Endodermal cell (in vitro differentiated cells): Measurements from ENCODE around the gene LRRN4CL. TPM values are rescaled to one million over a fixed set of nuclear protein-coding genes. Genes with fewer than 3 reads are reported as not detected.

ENCODE experiments used
- DNase-seq: peaks from one replicate; pipeline ENCODE4 v3.0.0-alpha.2; 2017
- H3K27ac ChIP-seq: 2 replicates; pipeline ENCODE4 v1.5.1; 2013; ENCODE audit warnings: mild to moderate bottlenecking, low read depth, low read length, moderate library complexity
- H3K27me3 ChIP-seq: 2 replicates; pipeline ENCODE4 v1.6.1; 2013; ENCODE audit warnings: mild to moderate bottlenecking, low read length, moderate library complexity; ENCODE audit not compliant: insufficient read depth, control insufficient read depth, poor library complexity, severe bottlenecking
- H3K36me3 ChIP-seq: 2 replicates; pipeline ENCODE4 v1.7.0; 2013; ENCODE audit warnings: mild to moderate bottlenecking, low read length, moderate library complexity; ENCODE audit not compliant: control insufficient read depth, insufficient read depth
- H3K4me1 ChIP-seq: one replicate; pipeline ENCODE4 v1.7.0; 2013; ENCODE audit warnings: low read length; ENCODE audit not compliant: control insufficient read depth, insufficient read depth
- H3K4me3 ChIP-seq: 2 replicates; pipeline ENCODE4 v1.5.1; 2013; ENCODE audit warnings: mild to moderate bottlenecking, low read length, moderate library complexity
- H3K9ac ChIP-seq: 2 replicates; pipeline ENCODE4 v1.6.1; 2013; ENCODE audit warnings: mild to moderate bottlenecking, low read length, moderate library complexity; ENCODE audit not compliant: poor library complexity, severe bottlenecking; ENCODE audit errors: extremely low read depth
- H3K9me3 ChIP-seq: 2 replicates; pipeline ENCODE4 v1.6.1; 2013; ENCODE audit warnings: mild to moderate bottlenecking, low read length, moderate library complexity; ENCODE audit not compliant: control insufficient read depth
- H3K27ac Mint-ChIP-seq: 2 replicates; pipeline ENCODE4 v1.8.0; 2020; ENCODE audit warnings: mixed read lengths
- H3K27me3 Mint-ChIP-seq: 2 replicates; pipeline ENCODE4 v1.8.0; 2021; ENCODE audit warnings: mild to moderate bottlenecking, mixed read lengths; ENCODE audit not compliant: insufficient read depth
- H3K36me3 Mint-ChIP-seq: 2 replicates; pipeline ENCODE4 v1.8.0; 2020; ENCODE audit warnings: low read depth, mixed read lengths
- H3K4me1 Mint-ChIP-seq: 2 replicates; pipeline ENCODE4 v1.8.0; 2020; ENCODE audit warnings: mixed read lengths
- H3K4me3 Mint-ChIP-seq: 2 replicates; pipeline ENCODE4 v1.8.0; 2020; ENCODE audit warnings: mild to moderate bottlenecking, moderate library complexity, mixed read lengths
- H3K9me3 Mint-ChIP-seq: 2 replicates; pipeline ENCODE4 v1.8.0; 2020; ENCODE audit warnings: mild to moderate bottlenecking, mixed read lengths
- WGBS, 2 experiments: methylation state at CpG; one replicate each; pipeline versions ENCODE4 v1.1.5 to v1.1.7; 2013; ENCODE audit warnings: missing lambda C conversion rate in 2 of 2, mixed read lengths in 1 of 2; ENCODE audit not compliant: insufficient coverage in 1 of 2, insufficient read length in 1 of 2; 5-methylcytosine and 5-hydroxymethylcytosine counted together
- total RNA-seq, 2 donors: library from RNA; stranded (reverse); fragmentation: NEBNext Ultra II Directional in 1 of 2; extraction: Animal tissue kit (Norgen Biotek cat#: 25700) in 1 of 2; gene quantifications; 2 replicates in 1 of 2; 3 replicates in 1 of 2; pipeline ENCODE4 v1.2.1, GENCODE V29; 2021
- TF ChIP-seq, protein P1 (sequence below): fragments of 200-600 bp; sonication (generic); conservative IDR thresholded peaks from 2 replicates; pipeline ENCODE4 v1.5.0; 2021; ENCODE audit warnings: antibody characterized with exemption, mild to moderate bottlenecking

Gene LRRN4CL
- total RNA-seq, 2 donors from 2014 or later = 0.55 to 0.99 TPM

DNA sequence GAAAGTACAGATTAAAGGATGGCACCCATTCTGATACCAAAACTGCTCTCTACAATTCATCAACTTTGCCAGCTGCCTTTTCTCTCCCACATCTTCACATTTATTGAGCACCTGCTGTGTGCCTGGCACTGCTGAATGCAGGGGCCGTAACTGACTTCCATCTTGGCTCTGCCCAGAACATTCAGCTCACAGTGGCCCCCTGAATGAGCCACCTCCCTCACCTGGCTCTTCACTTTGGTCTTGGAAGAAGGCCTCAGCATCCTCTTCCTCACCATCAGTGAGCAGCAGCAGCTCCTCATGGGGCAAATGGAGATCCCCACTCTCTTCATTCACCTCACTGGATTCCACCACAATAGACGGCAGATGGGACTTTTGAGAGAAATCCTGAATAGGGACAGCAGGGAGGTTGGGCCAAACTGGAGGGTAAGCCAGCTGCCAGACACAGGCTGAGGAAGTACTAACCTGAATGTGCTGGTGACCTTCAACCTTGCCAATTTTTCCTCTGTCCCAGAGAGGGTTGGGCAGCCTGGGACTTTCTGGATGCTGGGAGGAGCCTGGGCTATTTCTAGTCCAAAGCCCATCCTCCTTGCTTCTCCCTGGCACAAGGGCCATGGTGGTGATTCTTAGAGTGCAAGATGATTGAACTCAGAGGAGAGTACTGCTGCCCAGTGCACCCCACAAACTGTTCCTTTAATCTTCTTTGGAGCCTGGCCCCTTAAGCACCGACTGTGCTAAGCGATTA lies 19.7 kb downstream of the LRRN4CL start:
- TF ChIP-seq, protein P1, sequence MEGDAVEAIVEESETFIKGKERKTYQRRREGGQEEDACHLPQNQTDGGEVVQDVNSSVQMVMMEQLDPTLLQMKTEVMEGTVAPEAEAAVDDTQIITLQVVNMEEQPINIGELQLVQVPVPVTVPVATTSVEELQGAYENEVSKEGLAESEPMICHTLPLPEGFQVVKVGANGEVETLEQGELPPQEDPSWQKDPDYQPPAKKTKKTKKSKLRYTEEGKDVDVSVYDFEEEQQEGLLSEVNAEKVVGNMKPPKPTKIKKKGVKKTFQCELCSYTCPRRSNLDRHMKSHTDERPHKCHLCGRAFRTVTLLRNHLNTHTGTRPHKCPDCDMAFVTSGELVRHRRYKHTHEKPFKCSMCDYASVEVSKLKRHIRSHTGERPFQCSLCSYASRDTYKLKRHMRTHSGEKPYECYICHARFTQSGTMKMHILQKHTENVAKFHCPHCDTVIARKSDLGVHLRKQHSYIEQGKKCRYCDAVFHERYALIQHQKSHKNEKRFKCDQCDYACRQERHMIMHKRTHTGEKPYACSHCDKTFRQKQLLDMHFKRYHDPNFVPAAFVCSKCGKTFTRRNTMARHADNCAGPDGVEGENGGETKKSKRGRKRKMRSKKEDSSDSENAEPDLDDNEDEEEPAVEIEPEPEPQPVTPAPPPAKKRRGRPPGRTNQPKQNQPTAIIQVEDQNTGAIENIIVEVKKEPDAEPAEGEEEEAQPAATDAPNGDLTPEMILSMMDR = no peak
- Histone ChIP-seq H3K27me3 (no peaks in the 10 kb centered on the region), H3K4me3 (no peak overlapping the region), H3K36me3 (peaks cover 29% of the 10 kb centered on the region), H3K4me1 (no peaks in the 10 kb centered on the region), H3K9ac (no peak overlapping the region), H3K27ac (peak overlapping the region; percentile 36), H3K9me3 (no peaks in the 10 kb centered on the region)
- peak; percentile 55 for DNase-seq
- peak overlapping the region; percentile 72 for H3K27ac Mint-ChIP-seq
- H3K27me3 Mint-ChIP-seq = no peaks in the 10 kb centered on the region
- peaks cover 27% of the 10 kb centered on the region for H3K36me3 Mint-ChIP-seq
- H3K4me3 Mint-ChIP-seq = peak overlapping the region; percentile 98
- no peaks in the 10 kb centered on the region for H3K9me3 Mint-ChIP-seq
- peaks cover 23% of the 10 kb centered on the region for H3K4me1 Mint-ChIP-seq
- 93 to 100% methylated on average over 2 to 4 of the region's 4 CpGs for WGBS, 2 experiments

DNA sequence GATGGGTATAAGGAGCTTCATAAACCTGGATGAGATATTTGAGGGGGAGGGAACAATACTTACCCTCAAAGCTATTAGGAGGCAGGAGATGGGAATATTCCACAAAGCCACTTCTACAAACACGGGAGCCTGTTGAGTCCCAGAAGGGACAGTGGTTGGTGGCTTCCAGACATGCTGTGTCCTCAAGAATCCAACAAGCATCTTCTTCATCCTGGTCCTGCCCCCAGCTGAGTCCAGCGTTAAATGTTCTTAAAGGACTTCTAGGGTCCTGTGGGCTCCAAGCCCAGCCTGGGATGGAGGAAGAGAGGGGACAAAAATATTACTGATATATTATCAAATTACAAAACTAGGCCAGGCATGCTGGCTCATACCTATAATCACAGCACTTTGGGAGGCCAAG lies 21.9 kb downstream of the LRRN4CL start:
- H3K36me3 Mint-ChIP-seq = peaks cover 25% of the 10 kb centered on the region
- peak overlapping the region; percentile 97 for H3K27ac Mint-ChIP-seq
- Histone ChIP-seq H3K36me3 (peaks cover 21% of the 10 kb centered on the region), H3K27me3 (no peaks in the 10 kb centered on the region), H3K4me1 (no peaks in the 10 kb centered on the region), H3K27ac (no peak overlapping the region), H3K4me3 (peak overlapping the region; percentile 91), H3K9ac (no peak overlapping the region), H3K9me3 (no peaks in the 10 kb centered on the region)
- WGBS, 2 experiments = 97 to 100% methylated on average over 1 to 2 of the region's 2 CpGs
- H3K4me3 Mint-ChIP-seq = peak overlapping the region; percentile 98
- no peak for DNase-seq
- no peaks in the 10 kb centered on the region for H3K27me3 Mint-ChIP-seq
- H3K4me1 Mint-ChIP-seq = peaks cover 20% of the 10 kb centered on the region
- H3K9me3 Mint-ChIP-seq = no peaks in the 10 kb centered on the region
- TF ChIP-seq, protein P1 = no peak

DNA sequence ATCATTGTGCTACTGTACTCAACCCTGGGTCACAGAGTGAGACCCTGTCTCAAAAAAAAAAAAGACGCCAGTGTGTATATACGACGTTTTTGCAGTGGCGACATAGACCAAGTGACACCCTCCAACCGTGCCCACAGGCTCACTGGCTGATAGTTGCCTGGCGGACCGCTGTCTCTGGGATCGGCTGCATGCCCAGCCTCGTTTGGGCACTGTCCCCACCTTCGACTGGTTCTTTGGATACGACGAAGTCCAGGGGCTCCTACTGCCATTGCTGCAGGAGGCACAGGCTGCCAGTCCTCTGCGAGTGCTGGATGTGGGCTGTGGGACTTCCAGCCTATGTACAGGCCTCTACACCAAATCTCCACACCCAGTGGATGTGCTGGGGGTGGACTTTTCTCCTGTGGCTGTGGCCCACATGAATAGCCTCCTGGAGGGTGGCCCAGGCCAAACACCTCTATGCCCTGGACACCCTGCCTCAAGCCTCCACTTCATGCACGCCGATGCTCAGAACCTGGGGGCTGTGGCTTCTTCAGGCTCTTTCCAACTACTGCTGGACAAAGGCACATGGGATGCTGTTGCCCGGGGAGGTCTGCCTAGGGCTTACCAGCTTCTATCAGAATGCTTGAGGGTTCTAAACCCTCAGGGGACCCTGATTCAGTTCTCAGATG lies 22.9 kb downstream of the LRRN4CL start:
- H3K9me3 ChIP-seq = no peaks in the 10 kb centered on the region
- no peak overlapping the region for H3K27ac ChIP-seq
- H3K27me3 ChIP-seq = no peaks in the 10 kb centered on the region
- Mint-ChIP-seq H3K9me3 (no peaks in the 10 kb centered on the region), H3K4me1 (peaks cover 20% of the 10 kb centered on the region), H3K4me3 (peak overlapping the region; percentile 98), H3K27ac (peak overlapping the region; percentile 97), H3K27me3 (no peaks in the 10 kb centered on the region), H3K36me3 (peaks cover 29% of the 10 kb centered on the region)
- peak overlapping the region; percentile 91 for H3K9ac ChIP-seq
- H3K4me1 ChIP-seq = no peaks in the 10 kb centered on the region
- H3K4me3 ChIP-seq = peak overlapping the region; percentile 91
- TF ChIP-seq, protein P1 = no peak
- DNase-seq = peak; percentile 57
- 50 to 66% methylated on average over 14 to 16 of the region's 16 CpGs for WGBS, 2 experiments
- peaks cover 25% of the 10 kb centered on the region for H3K36me3 ChIP-seq
